ENCODE measurements around the gene ZNF330.

DNA sequence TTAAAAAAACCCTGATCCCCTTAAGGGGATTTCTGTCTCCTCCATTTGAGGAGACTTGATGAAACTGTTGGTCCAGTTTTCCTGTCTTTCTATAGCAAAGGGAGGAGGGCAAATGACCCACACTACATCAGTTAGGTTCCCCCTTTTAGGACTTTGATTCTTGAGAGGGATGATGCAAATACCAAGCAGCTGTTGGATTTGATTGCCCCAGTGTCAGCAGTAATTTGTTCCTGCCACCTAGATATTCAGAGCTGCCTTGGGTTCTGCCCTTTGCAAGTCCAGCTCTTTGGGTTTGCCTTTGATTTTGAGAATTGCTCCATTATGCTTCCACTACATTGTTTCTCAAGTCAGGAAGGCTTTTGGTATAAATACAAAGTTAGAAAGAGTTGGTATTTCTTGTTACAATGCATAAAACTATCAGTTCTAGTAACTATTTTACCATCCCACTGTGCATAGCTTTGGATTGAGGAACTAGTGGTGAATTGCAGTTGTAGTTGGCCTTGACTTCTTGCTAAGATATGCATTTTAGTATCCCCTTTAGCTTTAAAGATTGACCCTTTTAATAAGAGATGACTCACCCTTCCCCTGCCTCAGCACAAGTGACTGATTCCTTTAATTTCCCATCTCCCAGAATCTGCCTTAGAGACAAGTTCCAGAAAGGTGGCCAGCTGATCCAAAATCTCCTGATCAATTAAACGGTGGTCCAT, 24.3 kb upstream of the ZNF330 start:
- TF ChIP-seq CTCF (IDR thresholded peaks at IDR 0.05) (no peak), POLR2A (IDR thresholded peaks at IDR 0.05) (no peak)
